GM23338 (cell line): ENCODE data around the gene UBQLN1. TPM values are rescaled to one million over a fixed set of nuclear protein-coding genes. Genes with fewer than 3 reads are reported as not detected.

Source experiments
- ATAC-seq: fragments of 200-7000 bp; cut with Tn5 transposase; 3 replicates; pipeline ENCODE4 v1.9.1; 2020
- DNase-seq: peaks from one replicate; pipeline ENCODE4 v3.0.0-alpha.2; 2015; ENCODE audit warnings: low spot score
- H2AFZ ChIP-seq: fragments of 200-600 bp; sonication (generic); 2 replicates; pipeline ENCODE4 v1.8.0; 2016; ENCODE audit warnings: antibody characterized with exemption, mild to moderate bottlenecking, moderate library complexity
- H3F3A ChIP-seq: fragments of 200-600 bp; sonication (generic); replicated peaks from 2 replicates; pipeline ENCODE4 v1.8.0; 2017; ENCODE audit warnings: antibody characterized with exemption, mixed run types, low read depth
- H3K27ac ChIP-seq: fragments of 200-600 bp; sonication (generic); 2 replicates; pipeline ENCODE4 v1.6.1; 2016; ENCODE audit warnings: low read depth
- H3K27me3 ChIP-seq: fragments of 200-600 bp; sonication (generic); 2 replicates; pipeline ENCODE4 v1.8.0; 2016; ENCODE audit warnings: mild to moderate bottlenecking, mixed run types, moderate library complexity; ENCODE audit not compliant: insufficient read depth
- H3K36me3 ChIP-seq: fragments of 200-600 bp; sonication (generic); 2 replicates; pipeline ENCODE4 v1.8.0; 2016; ENCODE audit warnings: mild to moderate bottlenecking; ENCODE audit not compliant: insufficient read depth
- H3K4me1 ChIP-seq: fragments of 200-600 bp; sonication (generic); 2 replicates; pipeline ENCODE4 v1.8.0; 2016; ENCODE audit warnings: mild to moderate bottlenecking, moderate library complexity; ENCODE audit not compliant: insufficient read depth
- H3K4me2 ChIP-seq: fragments of 200-600 bp; sonication (generic); 2 replicates; pipeline ENCODE4 v1.7.1; 2017; ENCODE audit warnings: mixed run types
- H3K4me3 ChIP-seq: fragments of 200-600 bp; sonication (generic); 2 replicates; pipeline ENCODE4 v1.6.1; 2016; ENCODE audit warnings: mixed run types
- H3K79me2 ChIP-seq: fragments of 200-600 bp; sonication (generic); replicated peaks from 2 replicates; pipeline ENCODE4 v1.8.0; 2017; ENCODE audit warnings: mild to moderate bottlenecking; ENCODE audit not compliant: insufficient read depth
- H3K9me2 ChIP-seq: fragments of 200-600 bp; sonication (generic); 2 replicates; pipeline ENCODE4 v1.8.0; 2017; ENCODE audit not compliant: insufficient read depth
- H4K20me1 ChIP-seq: fragments of 200-600 bp; sonication (generic); replicated peaks from 2 replicates; pipeline ENCODE4 v1.8.0; 2017; ENCODE audit warnings: mild to moderate bottlenecking; ENCODE audit not compliant: insufficient read depth
- H3K27ac Mint-ChIP-seq: 2 replicates; pipeline ENCODE4 v1.8.0; 2020; ENCODE audit warnings: inconsistent platforms, mild to moderate bottlenecking, moderate library complexity, mixed read lengths
- H3K27me3 Mint-ChIP-seq: 3 replicates; pipeline ENCODE4 v1.8.0; 2022; ENCODE audit warnings: low read depth, mild to moderate bottlenecking, moderate library complexity, mixed read lengths, inconsistent platforms; ENCODE audit not compliant: insufficient read depth, poor library complexity
- H3K36me3 Mint-ChIP-seq: 3 replicates; pipeline ENCODE4 v1.8.0; 2021; ENCODE audit warnings: low read depth, mild to moderate bottlenecking, inconsistent platforms, moderate library complexity, mixed read lengths
- H3K4me1 Mint-ChIP-seq: 3 replicates; pipeline ENCODE4 v1.8.0; 2020; ENCODE audit warnings: mild to moderate bottlenecking, inconsistent platforms, mixed read lengths
- H3K4me3 Mint-ChIP-seq: 3 replicates; pipeline ENCODE4 v1.8.0; 2021; ENCODE audit warnings: moderate library complexity, mild to moderate bottlenecking, inconsistent platforms, mixed read lengths
- H3K9me3 Mint-ChIP-seq: 3 replicates; pipeline ENCODE4 v1.8.0; 2020; ENCODE audit warnings: moderate library complexity, mild to moderate bottlenecking, inconsistent platforms, mixed read lengths
- CREB1 ChIP-seq: fragments of 250-450 bp; sonication (Bioruptor Pico); IDR thresholded peaks from 2 replicates; pipeline ENCODE4 v1.5.0; 2020; ENCODE audit warnings: low read depth, mild to moderate bottlenecking, moderate library complexity
- ETS1 ChIP-seq: IDR thresholded peaks from 2 replicates; pipeline ENCODE4 v1.6.1; 2016; ENCODE audit warnings: antibody characterized with exemption
- EZH2 ChIP-seq: fragments of 200-600 bp; sonication (generic); IDR thresholded peaks from one replicate; pipeline ENCODE4 v1.8.0; 2017; ENCODE audit warnings: antibody characterized with exemption, mild to moderate bottlenecking, low read depth; ENCODE audit not compliant: unreplicated experiment
- EZH2phosphoT487 ChIP-seq: fragments of 200-600 bp; sonication (generic); IDR thresholded peaks from one replicate; pipeline ENCODE4 v1.8.1; 2018; ENCODE audit warnings: antibody characterized with exemption; ENCODE audit not compliant: unreplicated experiment
- JUNB ChIP-seq: IDR thresholded peaks from one replicate; pipeline ENCODE4 v1.6.1; 2016; ENCODE audit warnings: antibody characterized with exemption; ENCODE audit not compliant: unreplicated experiment
- NANOG ChIP-seq: IDR thresholded peaks from 2 replicates; pipeline ENCODE4 v1.6.1; 2016; ENCODE audit warnings: antibody characterized with exemption, borderline replicate concordance
- STAT1 ChIP-seq: IDR thresholded peaks from one replicate; pipeline ENCODE4 v1.6.1; 2016; ENCODE audit warnings: antibody characterized with exemption; ENCODE audit not compliant: unreplicated experiment
- ZNF331 ChIP-seq: fragments of 250-450 bp; sonication (Bioruptor Pico); IDR thresholded peaks from 2 replicates; pipeline ENCODE4 v1.5.0; 2020; ENCODE audit warnings: low read depth, mild to moderate bottlenecking, moderate library complexity
- ZNF462 ChIP-seq: fragments of 250-450 bp; sonication (Bioruptor Pico); IDR thresholded peaks from 2 replicates; pipeline ENCODE4 v1.5.0; 2020; ENCODE audit warnings: mild to moderate bottlenecking, moderate library complexity
- polyA plus RNA-seq: library from polyadenylated mRNA; unstranded; fragments of >200 nt; fragmentation: Nextera tagmentation; extraction: Ambion mirVana; gene quantifications from 2 replicates; pipeline ENCODE4 v1.2.1, GENCODE V29; 2016
- total RNA-seq: library from RNA; depleted of rRNA; stranded (reverse); fragments of >200 nt; shearing (Covaris generic); gene quantifications from 2 replicates; pipeline ENCODE4 v1.2.3, GENCODE V29; 2014

UBQLN1 gene
- total and polyA plus RNA-seq, 2 experiments from 2014 or later, result 90.5 to 168 TPM

- Mint-ChIP-seq H3K4me3 (no peak overlapping the region), H3K9me3 (no peaks in the 10 kb centered on the region; the same call in 2 of the 3 replicates), H3K27ac (no peak overlapping the region), H3K27me3 (no peaks in the 10 kb centered on the region), H3K36me3 (peaks cover 48% of the 10 kb centered on the region; the same call in 2 of the 3 replicates), H3K4me1 (no peaks in the 10 kb centered on the region)
- Histone ChIP-seq H3K4me3 (no peak overlapping the region), H3K27me3 (no peaks in the 10 kb centered on the region), H3K4me1 (no peaks in the 10 kb centered on the region), H3K4me2 (no peak overlapping the region), H4K20me1 (peaks cover 4% of the 10 kb centered on the region), H3K9me2 (no peaks in the 10 kb centered on the region), H3K27ac (no peak overlapping the region), H3F3A (no peaks in the 10 kb centered on the region), H3K79me2 (peaks cover 39% of the 10 kb centered on the region), H2AFZ (no peak overlapping the region), H3K36me3 (peaks cover 14% of the 10 kb centered on the region)
- no peak for ATAC-seq
- DNase-seq, result no peak
- TF ChIP-seq NANOG, result no peak
- no peak for TF ChIP-seq JUNB
- no peak for TF ChIP-seq EZH2phosphoT487
- no peak for TF ChIP-seq CREB1 (CRISPR knock-in tag)
Observed at GRCh38 chr9:83670381-83670780, 37.4 kb downstream of the UBQLN1 start.

GRCh38 chr9:83669067-83669466, 38.7 kb downstream of the UBQLN1 start:
- H3K79me2 ChIP-seq, result peaks cover 29% of the 10 kb centered on the region; the same call in 1 of the 2 replicates
- H3K27me3 ChIP-seq, result no peaks in the 10 kb centered on the region
- ATAC-seq, result no peak
- no peak for TF ChIP-seq ZNF331 (CRISPR knock-in tag)
- no peak for TF ChIP-seq ETS1
- TF ChIP-seq STAT1, result no peak
- TF ChIP-seq ZNF462 (CRISPR knock-in tag), result no peak
- no peak for TF ChIP-seq JUNB
- no peak for TF ChIP-seq EZH2
- H3K4me3 ChIP-seq, result no peak overlapping the region
- H3K4me2 ChIP-seq, result no peak overlapping the region
- H4K20me1 ChIP-seq, result peaks cover 4% of the 10 kb centered on the region; the same call in 1 of the 2 replicates
- Mint-ChIP-seq H3K27ac (no peak overlapping the region), H3K9me3 (no peaks in the 10 kb centered on the region; the same call in 2 of the 3 replicates), H3K4me3 (no peak overlapping the region), H3K4me1 (no peaks in the 10 kb centered on the region), H3K27me3 (no peaks in the 10 kb centered on the region), H3K36me3 (peaks cover 50% of the 10 kb centered on the region; the same call in 2 of the 3 replicates)
- DNase-seq, result no peak
- H2AFZ ChIP-seq, result no peak overlapping the region
- H3K9me2 ChIP-seq, result no peaks in the 10 kb centered on the region
- H3K27ac ChIP-seq, result no peak overlapping the region
- H3F3A ChIP-seq, result no peaks in the 10 kb centered on the region
- no peaks in the 10 kb centered on the region for H3K4me1 ChIP-seq
- H3K36me3 ChIP-seq, result peaks cover 9% of the 10 kb centered on the region
